WTC11 (cell line): Measurements from ENCODE around the gene SLC12A6. TPM values are rescaled to one million over a fixed set of nuclear protein-coding genes. Genes with fewer than 3 reads are reported as not detected.

Experiments
- ATAC-seq: fragments of 200-7000 bp; cut with Tn5 transposase; 2 replicates; pipeline ENCODE4 v1.10.0; 2021; ENCODE audit warnings: mild to moderate bottlenecking, moderate library complexity
- CTCF ChIA-PET: fragments of 300-600 bp; sonication (Branson Sonifier 250); formaldehyde crosslinking; loops from one replicate; lab custom pipeline; 2021; ENCODE audit warnings: antibody characterized with exemption; lab: Charles Lee
- POLR2A ChIA-PET: fragments of 350-600 bp; sonication (Branson Sonifier 250); formaldehyde crosslinking; loops from one replicate; lab custom pipeline; 2021; ENCODE audit warnings: antibody characterized with exemption; lab: Charles Lee
- DNase-seq: peaks from one replicate; pipeline ENCODE4 v3.0.0; 2021; ENCODE audit warnings: low spot score
- H3K27ac Mint-ChIP-seq: 2 replicates; pipeline ENCODE4 v1.8.0; 2021; ENCODE audit warnings: mixed read lengths
- H3K27me3 Mint-ChIP-seq: 2 replicates; pipeline ENCODE4 v1.8.0; 2021; ENCODE audit warnings: low read depth, mild to moderate bottlenecking, moderate library complexity, mixed read lengths
- H3K36me3 Mint-ChIP-seq: 2 replicates; pipeline ENCODE4 v1.8.0; 2021; ENCODE audit warnings: mixed read lengths
- H3K4me1 Mint-ChIP-seq: 2 replicates; pipeline ENCODE4 v1.8.0; 2022; ENCODE audit warnings: mixed read lengths
- H3K4me3 Mint-ChIP-seq: 2 replicates; pipeline ENCODE4 v1.8.0; 2021; ENCODE audit warnings: mild to moderate bottlenecking, moderate library complexity, mixed read lengths
- H3K9me3 Mint-ChIP-seq: 2 replicates; pipeline ENCODE4 v1.8.0; 2021; ENCODE audit warnings: mixed read lengths
- AR ChIP-seq: fragments of 250-450 bp; sonication (Bioruptor Pico); IDR thresholded peaks from 2 replicates; pipeline ENCODE4 v1.9.0; 2021; ENCODE audit warnings: mild to moderate bottlenecking
- CTCF ChIP-seq: fragments of 200-600 bp; IDR thresholded peaks from 2 replicates; pipeline ENCODE4 v1.8.0; 2022; ENCODE audit warnings: antibody characterized with exemption
- EMX1 ChIP-seq: fragments of 250-450 bp; sonication (Bioruptor Pico); IDR thresholded peaks from 2 replicates; pipeline ENCODE4 v1.8.0; 2021; ENCODE audit warnings: mild to moderate bottlenecking
- GTF2I ChIP-seq: fragments of 250-450 bp; sonication (Bioruptor Pico); conservative IDR thresholded peaks from 2 replicates; pipeline ENCODE4 v1.4.0; 2021; ENCODE audit warnings: mild to moderate bottlenecking
- MAX ChIP-seq: sonication (generic); formaldehyde crosslinking; IDR thresholded peaks from 2 replicates; pipeline ENCODE4 v1.8.0; 2022; ENCODE audit warnings: mild to moderate bottlenecking, missing genetic modification reagents
- OVOL2 ChIP-seq: fragments of 250-450 bp; sonication (Bioruptor Pico); IDR thresholded peaks from 2 replicates; pipeline ENCODE4 v1.9.0; 2021; ENCODE audit warnings: mild to moderate bottlenecking, borderline replicate concordance
- TEAD4 ChIP-seq: sonication (generic); formaldehyde crosslinking; IDR thresholded peaks from 2 replicates; pipeline ENCODE4 v1.8.0; 2022; ENCODE audit warnings: mild to moderate bottlenecking, missing genetic modification reagents
- TP53 ChIP-seq: sonication (generic); formaldehyde crosslinking; IDR thresholded peaks from 2 replicates; pipeline ENCODE4 v1.8.1; 2023; ENCODE audit warnings: mild to moderate bottlenecking, missing genetic modification reagents
- USF2 ChIP-seq: sonication (generic); formaldehyde crosslinking; IDR thresholded peaks from 2 replicates; pipeline ENCODE4 v1.8.1; 2023; ENCODE audit warnings: mild to moderate bottlenecking, missing genetic modification reagents, moderate library complexity
- ZNF281 ChIP-seq: sonication (generic); formaldehyde crosslinking; IDR thresholded peaks from 2 replicates; pipeline ENCODE4 v1.8.0; 2023; ENCODE audit warnings: mild to moderate bottlenecking, missing genetic modification reagents
- ZNF532 ChIP-seq: fragments of 250-450 bp; sonication (Bioruptor Pico); IDR thresholded peaks from 2 replicates; pipeline ENCODE4 v1.9.0; 2021; ENCODE audit warnings: mild to moderate bottlenecking, borderline replicate concordance
- total RNA-seq: library from RNA; stranded (reverse); gene quantifications from 3 replicates; pipeline ENCODE4 v1.2.3, GENCODE V29; 2021

Gene SLC12A6
- total RNA-seq, 1 experiment from 2014 or later = 16.2 TPM

- no peak for TF ChIP-seq USF2 (CRISPR knock-in tag)
- no peak for TF ChIP-seq EMX1 (CRISPR knock-in tag)
- TF ChIP-seq ZNF532 (CRISPR knock-in tag) = no peak
Observed at GRCh38 chr15:34331809-34332208, 5.8 kb downstream of the SLC12A6 start (continued).

GRCh38 chr15:34330279-34330678 lies 7.3 kb downstream of the SLC12A6 start:
- ChIA-PET POLR2A (no interaction called here), CTCF (no interaction called here)
- no peak for ATAC-seq
- TF ChIP-seq MAX (no peak), TEAD4 (CRISPR knock-in tag) (no peak), AR (no peak), GTF2I (no peak), OVOL2 (CRISPR knock-in tag) (no peak), TP53 (CRISPR knock-in tag) (no peak), CTCF (no peak), ZNF281 (no peak)
- Mint-ChIP-seq H3K9me3 (no peaks in the 10 kb centered on the region), H3K27me3 (no peaks in the 10 kb centered on the region; the same call in 1 of the 2 replicates), H3K4me1 (no peaks in the 10 kb centered on the region), H3K36me3 (no peaks in the 10 kb centered on the region), H3K27ac (no peak overlapping the region), H3K4me3 (no peak overlapping the region)
- DNase-seq = no peak
